ENCODE results near the gene SLC38A8.

SLC38A8 gene

GRCh38 chr16:84042308-84042878, at the start of gene SLC38A8:
SLC38A8 (minus strand) TSS chr16:84042795; CDS start chr16:84042157, 638 bp downstream.
- no peak for DNase-seq (ENCODE audit: low read depth in 2 of 2)

DNA sequence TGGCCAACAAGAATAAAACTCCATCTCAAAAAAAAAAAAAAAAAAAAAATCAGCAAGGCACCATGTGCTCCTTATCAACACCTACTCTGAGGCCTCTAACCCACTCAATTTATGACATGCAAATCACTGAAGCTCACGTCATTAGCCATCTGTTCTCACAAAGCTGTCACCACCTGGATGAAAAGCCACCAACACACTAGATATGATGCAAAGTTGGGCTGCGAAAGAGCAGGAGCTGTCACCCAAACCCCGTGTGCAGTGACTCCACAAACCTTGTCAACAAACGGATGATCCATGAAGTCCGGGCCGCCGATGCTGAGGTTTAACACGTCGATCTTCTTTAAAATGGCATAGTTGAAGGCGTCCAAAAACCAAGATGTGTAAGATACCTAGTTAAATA, 48.9 kb upstream of the SLC38A8 start:
- DNase-seq (ENCODE audit: low read depth in 2 of 2), result no peak

GRCh38 chr16:84090211-84090610, 47.6 kb upstream of the SLC38A8 start:
- DNase-seq (ENCODE audit: low read depth in 2 of 2), result no peak

GRCh38 chr16:84088695-84089395, 46.2 kb upstream of the SLC38A8 start:
- peak; percentile 27 to 37 for DNase-seq (ENCODE audit: low read depth in 2 of 2)

DNA sequence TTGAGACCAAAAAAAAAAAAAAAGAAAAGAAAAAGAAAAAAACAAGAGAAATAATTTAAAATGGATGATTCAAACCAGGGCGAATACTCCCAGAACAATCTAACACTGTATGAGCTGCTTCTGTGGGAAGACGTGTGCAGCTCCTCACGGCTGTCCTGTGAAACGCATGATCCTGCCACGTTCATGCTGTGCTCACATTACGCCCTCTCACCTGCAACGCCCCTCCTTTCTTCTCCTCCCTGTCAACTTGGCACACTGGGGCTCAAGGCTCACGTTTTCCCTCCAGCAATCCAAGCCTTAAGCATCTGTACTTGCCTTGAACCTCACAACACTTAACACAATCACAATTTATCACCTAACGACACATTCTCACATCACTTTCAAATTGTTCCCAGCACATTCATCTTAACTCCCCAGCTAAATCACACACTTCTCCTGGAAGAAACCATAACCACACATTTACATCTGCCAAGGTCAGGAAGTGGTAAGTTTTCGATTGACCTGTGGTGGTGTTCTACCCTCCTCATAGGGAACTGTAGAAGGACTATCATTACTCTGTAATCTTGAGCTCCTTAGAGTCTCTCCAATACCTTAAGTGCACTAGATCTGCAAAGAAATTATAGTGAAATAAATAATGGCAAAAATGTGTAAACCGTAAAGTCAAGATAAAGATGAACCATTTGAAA, 45.0 kb upstream of the SLC38A8 start:
- DNase-seq (ENCODE audit: low read depth in 2 of 2), result no peak

DNA sequence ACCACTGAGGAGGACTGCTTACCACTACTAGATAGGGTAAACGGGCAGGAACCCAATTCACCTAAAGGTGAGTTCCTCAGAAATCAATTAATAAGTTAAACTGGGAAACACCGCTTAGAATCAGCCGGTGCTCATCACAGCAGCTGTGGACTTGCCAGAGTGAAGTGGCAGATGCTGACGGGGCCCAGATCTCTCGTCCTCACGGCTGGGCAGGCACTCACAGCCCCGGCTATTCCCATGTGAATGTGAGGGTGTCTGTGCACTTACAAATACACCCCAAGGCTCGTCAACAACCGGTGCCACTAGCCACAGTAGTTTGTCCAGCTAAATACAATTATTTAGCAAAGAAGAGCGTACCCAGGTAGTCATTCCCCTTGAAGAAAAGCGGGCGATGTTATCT, 44.4 kb upstream of the SLC38A8 start:
- DNase-seq (ENCODE audit: low read depth in 2 of 2), result no peak

GRCh38 chr16:84086341-84086740, 43.7 kb upstream of the SLC38A8 start:
- no peak for DNase-seq (ENCODE audit: low read depth in 2 of 2)

GRCh38 chr16:84085773-84086172, 43.2 kb upstream of the SLC38A8 start:
- no peak for DNase-seq (ENCODE audit: low read depth in 2 of 2)

- DNase-seq (ENCODE audit: low read depth in 2 of 2), result no peak
Observed at GRCh38 chr16:84085271-84085667, 42.7 kb upstream of the SLC38A8 start.

DNA sequence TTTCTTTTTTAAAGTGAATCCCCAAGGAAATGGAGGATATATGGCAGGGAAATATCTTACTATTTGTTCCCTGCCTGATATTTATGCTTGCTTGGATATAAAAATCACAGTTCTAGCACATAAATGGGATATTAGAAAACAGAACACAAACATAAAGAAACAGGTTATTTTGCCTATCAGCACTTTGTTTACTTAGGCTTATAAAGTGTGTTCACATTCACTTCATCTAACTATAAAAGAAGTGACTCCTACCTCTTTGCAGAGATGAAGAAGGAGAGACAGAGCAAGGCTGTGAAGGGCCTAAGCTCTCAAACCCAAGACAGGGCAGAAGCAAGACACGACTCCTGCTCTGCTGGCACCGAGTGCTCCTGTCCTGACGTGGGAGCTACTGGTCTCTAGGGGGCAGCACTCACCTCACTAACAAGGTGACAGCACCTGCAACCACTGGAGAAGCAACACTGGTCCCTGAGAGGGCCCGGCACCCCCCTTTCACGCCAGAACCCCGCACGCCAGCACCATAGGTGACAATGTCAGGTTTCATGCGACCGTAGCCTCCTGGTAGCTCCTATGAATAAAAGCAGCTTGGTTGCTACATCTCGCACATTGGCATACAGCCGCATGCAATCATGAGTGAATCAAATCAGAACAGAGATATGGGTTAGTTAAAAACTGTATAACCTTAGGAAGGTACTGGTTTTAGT, 42.1 kb upstream of the SLC38A8 start:
- DNase-seq (ENCODE audit: low read depth in 2 of 2), result peak; percentile 52 to 56

GRCh38 chr16:84082835-84083569, 40.4 kb upstream of the SLC38A8 start:
- no peak for DNase-seq (ENCODE audit: low read depth in 2 of 2)

- no peak for DNase-seq (ENCODE audit: low read depth in 2 of 2)
Observed at GRCh38 chr16:84082110-84082509, 39.5 kb upstream of the SLC38A8 start.

DNA sequence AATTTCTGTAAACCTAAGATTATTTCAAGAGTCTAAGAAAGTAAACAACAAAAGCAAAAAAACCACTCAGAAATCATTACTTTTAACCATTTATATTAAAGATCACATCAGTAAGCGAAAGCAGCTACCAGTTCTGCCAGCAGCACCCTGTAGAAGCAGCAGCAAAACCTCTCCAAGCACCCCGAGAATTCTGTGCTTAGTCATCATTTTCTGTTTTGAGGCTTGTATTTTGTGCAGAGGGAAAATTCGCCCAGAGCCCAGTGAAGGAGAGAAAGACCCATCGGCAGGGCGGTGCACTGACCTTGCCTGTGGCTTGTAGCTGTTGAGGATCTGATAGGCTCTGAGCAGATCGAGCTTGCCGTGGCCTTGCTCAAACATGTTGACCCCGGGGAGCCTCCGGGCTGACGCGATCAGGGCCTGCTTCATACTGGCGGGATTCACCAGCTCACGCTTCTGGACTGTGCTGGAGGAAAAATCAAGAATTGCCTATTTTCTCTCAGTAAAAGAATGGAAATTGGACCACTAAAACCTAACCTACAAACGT, 38.9 kb upstream of the SLC38A8 start:
- DNase-seq (ENCODE audit: low read depth in 2 of 2), result no peak

GRCh38 chr16:84080813-84081212, 38.2 kb upstream of the SLC38A8 start:
- DNase-seq (ENCODE audit: low read depth in 2 of 2), result no peak

GRCh38 chr16:84080378-84080777, 37.8 kb upstream of the SLC38A8 start:
- no peak for DNase-seq (ENCODE audit: low read depth in 2 of 2)

DNA sequence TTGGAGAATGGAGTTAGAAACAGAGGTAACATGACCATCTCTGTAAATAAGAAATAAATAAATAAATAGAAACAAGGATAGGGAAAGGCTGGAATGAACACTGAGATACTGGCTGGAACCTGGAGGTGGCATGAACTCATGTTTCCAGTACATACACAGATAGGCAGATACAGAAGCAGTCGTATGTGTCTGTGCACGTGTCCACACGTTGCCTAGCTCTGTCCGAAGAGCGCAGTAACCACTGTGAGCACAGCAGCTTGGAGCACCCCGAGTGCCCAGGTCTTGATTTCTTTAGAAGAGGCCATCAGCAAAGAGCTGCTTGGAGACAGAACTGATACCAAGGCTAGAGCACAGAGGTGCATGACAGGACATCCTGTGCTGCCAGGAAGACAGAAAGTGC, 37.1 kb upstream of the SLC38A8 start:
- no peak for DNase-seq (ENCODE audit: low read depth in 2 of 2)

GRCh38 chr16:84075376-84075775, 32.8 kb upstream of the SLC38A8 start:
- no peak for DNase-seq (ENCODE audit: low read depth in 2 of 2)

DNA sequence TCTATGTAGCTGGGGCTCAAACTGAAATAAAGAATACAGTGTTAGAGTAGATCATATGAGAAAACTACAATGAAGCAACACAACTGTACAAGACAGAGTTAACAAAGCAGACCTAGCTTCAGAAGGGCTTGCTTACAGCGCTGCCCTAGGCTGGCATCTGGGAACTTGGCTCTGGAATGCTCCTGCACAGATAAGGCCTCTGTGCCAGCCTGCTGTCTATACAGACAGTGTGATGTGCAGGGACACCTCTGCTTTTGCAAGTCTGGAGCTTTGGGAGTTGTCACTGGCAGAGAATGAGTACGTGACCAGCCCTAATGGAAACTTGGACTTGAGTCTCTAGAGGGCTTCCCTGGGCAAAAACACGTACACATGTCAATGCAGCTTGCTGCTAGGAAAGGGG, 32.1 kb upstream of the SLC38A8 start:
- no peak for DNase-seq (ENCODE audit: low read depth in 2 of 2)

- no peak for DNase-seq (ENCODE audit: low read depth in 2 of 2)
Observed at GRCh38 chr16:84072014-84072413, 29.4 kb upstream of the SLC38A8 start.

DNA sequence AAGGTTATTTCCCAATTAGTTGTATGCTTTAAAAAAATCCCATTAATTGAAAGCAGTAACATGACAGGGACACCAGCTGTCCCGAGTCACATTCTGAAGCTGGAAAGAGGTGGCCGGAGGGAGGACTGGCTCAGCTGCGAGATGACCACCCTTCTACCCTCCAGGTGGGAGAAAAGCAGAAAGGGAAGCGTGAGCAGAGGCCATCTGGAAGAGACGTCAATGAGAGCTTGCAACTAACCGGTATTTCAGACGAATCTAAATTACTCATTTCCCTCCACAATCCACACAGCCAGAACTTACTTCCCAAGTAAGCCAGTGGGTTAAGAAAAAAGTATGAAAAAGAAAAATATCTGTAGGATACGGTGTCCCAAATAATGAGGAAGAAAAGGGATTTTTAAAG, 28.5 kb upstream of the SLC38A8 start:
- DNase-seq (ENCODE audit: low read depth in 2 of 2), result no peak

DNA sequence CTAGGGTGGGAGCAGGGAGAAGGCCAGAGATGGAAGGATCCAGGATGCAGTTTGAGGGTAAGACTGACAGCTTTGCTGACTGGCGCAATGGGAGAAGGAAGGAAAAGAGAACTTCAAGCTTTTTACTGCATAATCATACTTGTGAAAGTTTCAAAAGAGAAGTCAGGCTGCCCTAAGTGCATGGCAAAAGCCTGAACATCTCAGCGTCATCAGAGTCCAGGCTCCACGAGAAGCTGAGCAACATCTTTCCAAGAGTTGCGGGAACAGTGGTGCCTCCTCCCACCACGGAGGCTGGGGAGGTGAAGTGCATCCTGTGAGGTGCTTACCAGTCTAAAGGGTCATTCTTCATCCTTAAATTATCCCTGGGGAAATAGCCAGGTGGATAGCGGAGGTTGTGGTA, 26.9 kb upstream of the SLC38A8 start:
- DNase-seq (ENCODE audit: low read depth in 2 of 2), result no peak
